ENCODE measurements around the gene LPAR5. TPM values are rescaled to one million over a fixed set of nuclear protein-coding genes. Genes with fewer than 3 reads are reported as not detected.

The LPAR5 gene
- total RNA-seq, 1 experiment from 2014 or later: not detected

- Histone ChIP-seq H3K27ac (ENCODE audit: low read length) (no peak overlapping the region), H3K36me3 (ENCODE audit: control insufficient read depth, insufficient read depth, low read length) (no peaks in the 10 kb centered on the region), H3K4me1 (ENCODE audit: control insufficient read depth, insufficient read depth, low read length) (no peaks in the 10 kb centered on the region), H3K9me3 (ENCODE audit: control insufficient read depth, insufficient read depth, low read depth, low read length) (peaks cover 3% of the 10 kb centered on the region; the same call in 1 of the 2 replicates), H3K27me3 (ENCODE audit: control insufficient read depth, insufficient read depth, low read length) (no peaks in the 10 kb centered on the region), H3K4me3 (ENCODE audit: low read depth in 2 of 2, low read length in 2 of 2) (no peak overlapping the region)
- in situ Hi-C loops (cut with HindIII; ENCODE audit: low pct_unique_long_range_greater_than_20kb, low sequenced_read_pairs): no loop called here
- no TSS peak for BruUV-seq (replicated peaks)
- CTCF ChIA-PET: no interaction called here
- ATAC-seq: no peak
- intact Hi-C loops (cut with micrococcal nuclease; ENCODE audit: unreplicated experiment): no loop called here
- POLR2A ChIA-PET: no interaction called here
- no peak for DNase-seq (ENCODE audit: low read depth, low spot score)
- TF ChIP-seq TCF7L2 (IDR thresholded peaks at IDR 0.05; ENCODE audit: low read depth, low read length): no peak
- TF ChIP-seq SIN3A (IDR thresholded peaks at IDR 0.05; ENCODE audit: borderline replicate concordance, insufficient read depth, low read depth, low read length): no peak
- no peak for TF ChIP-seq POLR2AphosphoS5 (IDR thresholded peaks at IDR 0.05; ENCODE audit: low read depth, low read length)
- TF ChIP-seq, protein P1, sequence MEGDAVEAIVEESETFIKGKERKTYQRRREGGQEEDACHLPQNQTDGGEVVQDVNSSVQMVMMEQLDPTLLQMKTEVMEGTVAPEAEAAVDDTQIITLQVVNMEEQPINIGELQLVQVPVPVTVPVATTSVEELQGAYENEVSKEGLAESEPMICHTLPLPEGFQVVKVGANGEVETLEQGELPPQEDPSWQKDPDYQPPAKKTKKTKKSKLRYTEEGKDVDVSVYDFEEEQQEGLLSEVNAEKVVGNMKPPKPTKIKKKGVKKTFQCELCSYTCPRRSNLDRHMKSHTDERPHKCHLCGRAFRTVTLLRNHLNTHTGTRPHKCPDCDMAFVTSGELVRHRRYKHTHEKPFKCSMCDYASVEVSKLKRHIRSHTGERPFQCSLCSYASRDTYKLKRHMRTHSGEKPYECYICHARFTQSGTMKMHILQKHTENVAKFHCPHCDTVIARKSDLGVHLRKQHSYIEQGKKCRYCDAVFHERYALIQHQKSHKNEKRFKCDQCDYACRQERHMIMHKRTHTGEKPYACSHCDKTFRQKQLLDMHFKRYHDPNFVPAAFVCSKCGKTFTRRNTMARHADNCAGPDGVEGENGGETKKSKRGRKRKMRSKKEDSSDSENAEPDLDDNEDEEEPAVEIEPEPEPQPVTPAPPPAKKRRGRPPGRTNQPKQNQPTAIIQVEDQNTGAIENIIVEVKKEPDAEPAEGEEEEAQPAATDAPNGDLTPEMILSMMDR (IDR thresholded peaks at IDR 0.05): no peak
- TF ChIP-seq, protein P2, sequence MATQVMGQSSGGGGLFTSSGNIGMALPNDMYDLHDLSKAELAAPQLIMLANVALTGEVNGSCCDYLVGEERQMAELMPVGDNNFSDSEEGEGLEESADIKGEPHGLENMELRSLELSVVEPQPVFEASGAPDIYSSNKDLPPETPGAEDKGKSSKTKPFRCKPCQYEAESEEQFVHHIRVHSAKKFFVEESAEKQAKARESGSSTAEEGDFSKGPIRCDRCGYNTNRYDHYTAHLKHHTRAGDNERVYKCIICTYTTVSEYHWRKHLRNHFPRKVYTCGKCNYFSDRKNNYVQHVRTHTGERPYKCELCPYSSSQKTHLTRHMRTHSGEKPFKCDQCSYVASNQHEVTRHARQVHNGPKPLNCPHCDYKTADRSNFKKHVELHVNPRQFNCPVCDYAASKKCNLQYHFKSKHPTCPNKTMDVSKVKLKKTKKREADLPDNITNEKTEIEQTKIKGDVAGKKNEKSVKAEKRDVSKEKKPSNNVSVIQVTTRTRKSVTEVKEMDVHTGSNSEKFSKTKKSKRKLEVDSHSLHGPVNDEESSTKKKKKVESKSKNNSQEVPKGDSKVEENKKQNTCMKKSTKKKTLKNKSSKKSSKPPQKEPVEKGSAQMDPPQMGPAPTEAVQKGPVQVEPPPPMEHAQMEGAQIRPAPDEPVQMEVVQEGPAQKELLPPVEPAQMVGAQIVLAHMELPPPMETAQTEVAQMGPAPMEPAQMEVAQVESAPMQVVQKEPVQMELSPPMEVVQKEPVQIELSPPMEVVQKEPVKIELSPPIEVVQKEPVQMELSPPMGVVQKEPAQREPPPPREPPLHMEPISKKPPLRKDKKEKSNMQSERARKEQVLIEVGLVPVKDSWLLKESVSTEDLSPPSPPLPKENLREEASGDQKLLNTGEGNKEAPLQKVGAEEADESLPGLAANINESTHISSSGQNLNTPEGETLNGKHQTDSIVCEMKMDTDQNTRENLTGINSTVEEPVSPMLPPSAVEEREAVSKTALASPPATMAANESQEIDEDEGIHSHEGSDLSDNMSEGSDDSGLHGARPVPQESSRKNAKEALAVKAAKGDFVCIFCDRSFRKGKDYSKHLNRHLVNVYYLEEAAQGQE (IDR thresholded peaks at IDR 0.05; ENCODE audit: insufficient read depth in 1 of 2, low read depth in 2 of 2, low read length in 1 of 2): no peak
These were observed 4.7 kb upstream of the LPAR5 start for GRCh38 chr12:6640497-6640896.

DNA sequence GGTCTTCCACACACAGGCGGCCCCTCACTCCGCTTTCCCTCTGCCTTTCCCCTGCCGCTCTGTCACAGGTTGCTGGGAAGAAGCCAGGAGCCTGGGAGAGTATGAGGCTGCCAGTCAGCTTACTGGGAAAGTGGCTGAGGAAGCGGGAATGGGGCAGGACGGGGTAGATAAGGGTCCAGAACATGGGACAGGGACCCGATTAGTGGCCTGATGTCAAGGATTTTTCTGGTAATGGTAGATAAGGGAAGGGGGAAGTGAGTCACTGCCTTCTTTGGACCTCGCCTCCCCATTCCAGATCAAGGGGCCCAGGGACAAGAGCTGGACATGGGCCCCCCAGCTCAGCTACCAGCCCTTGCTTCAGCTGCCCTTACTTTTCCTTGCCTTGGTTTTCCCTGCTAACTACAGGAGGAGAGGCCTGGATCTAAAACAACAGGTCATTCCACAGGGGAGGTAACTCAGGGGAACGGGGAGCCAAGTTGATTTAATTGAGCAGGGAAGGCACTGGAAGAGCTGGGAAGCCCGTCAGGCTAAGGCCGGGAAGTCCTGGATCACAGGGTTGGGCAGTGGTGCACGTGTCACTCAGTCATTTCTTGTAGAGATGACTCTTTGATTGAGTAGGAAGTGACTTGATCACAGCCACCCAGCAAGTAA is 3.5 kb upstream of the LPAR5 start:
- no peaks in the 10 kb centered on the region for H3K27me3 ChIP-seq (ENCODE audit: control insufficient read depth, insufficient read depth, low read length)
- BruUV-seq (replicated peaks): no TSS peak
- H3K36me3 ChIP-seq (ENCODE audit: control insufficient read depth, insufficient read depth, low read length): no peaks in the 10 kb centered on the region
- POLR2A ChIA-PET: no interaction called here
- DNase-seq (ENCODE audit: low read depth, low spot score) (no peak), ATAC-seq (no peak)
- H3K4me3 ChIP-seq (ENCODE audit: low read depth in 2 of 2, low read length in 2 of 2): no peak overlapping the region
- in situ Hi-C loops (cut with HindIII; ENCODE audit: low pct_unique_long_range_greater_than_20kb, low sequenced_read_pairs): no loop called here
- TF ChIP-seq SIN3A (IDR thresholded peaks at IDR 0.05; ENCODE audit: borderline replicate concordance, insufficient read depth, low read depth, low read length) (no peak), TCF7L2 (IDR thresholded peaks at IDR 0.05; ENCODE audit: low read depth, low read length) (no peak), POLR2AphosphoS5 (IDR thresholded peaks at IDR 0.05; ENCODE audit: low read depth, low read length) (no peak)
- TF ChIP-seq, protein P1 (IDR thresholded peaks at IDR 0.05): no peak
- TF ChIP-seq, protein P2 (IDR thresholded peaks at IDR 0.05; ENCODE audit: insufficient read depth in 1 of 2, low read depth in 2 of 2, low read length in 1 of 2): no peak
- no peak overlapping the region for H3K27ac ChIP-seq (ENCODE audit: low read length)
- H3K9me3 ChIP-seq (ENCODE audit: control insufficient read depth, insufficient read depth, low read depth, low read length): no peaks in the 10 kb centered on the region
- H3K4me1 ChIP-seq (ENCODE audit: control insufficient read depth, insufficient read depth, low read length): no peaks in the 10 kb centered on the region
- CTCF ChIA-PET: no interaction called here
- intact Hi-C loops (cut with micrococcal nuclease; ENCODE audit: unreplicated experiment): no loop called here
